NCI-H526 treated with DMSO at 0.1 percent for 48 hours (cell line): ENCODE results near the gene SND1.
A peak's percentile ranks its signal among the peaks of the same experiment; 100 is the strongest.

Source experiments
- DNase-seq: peaks from one replicate; lab custom pipeline; 2025; lab: John Stamatoyannopoulos, UW

Gene SND1

DNA sequence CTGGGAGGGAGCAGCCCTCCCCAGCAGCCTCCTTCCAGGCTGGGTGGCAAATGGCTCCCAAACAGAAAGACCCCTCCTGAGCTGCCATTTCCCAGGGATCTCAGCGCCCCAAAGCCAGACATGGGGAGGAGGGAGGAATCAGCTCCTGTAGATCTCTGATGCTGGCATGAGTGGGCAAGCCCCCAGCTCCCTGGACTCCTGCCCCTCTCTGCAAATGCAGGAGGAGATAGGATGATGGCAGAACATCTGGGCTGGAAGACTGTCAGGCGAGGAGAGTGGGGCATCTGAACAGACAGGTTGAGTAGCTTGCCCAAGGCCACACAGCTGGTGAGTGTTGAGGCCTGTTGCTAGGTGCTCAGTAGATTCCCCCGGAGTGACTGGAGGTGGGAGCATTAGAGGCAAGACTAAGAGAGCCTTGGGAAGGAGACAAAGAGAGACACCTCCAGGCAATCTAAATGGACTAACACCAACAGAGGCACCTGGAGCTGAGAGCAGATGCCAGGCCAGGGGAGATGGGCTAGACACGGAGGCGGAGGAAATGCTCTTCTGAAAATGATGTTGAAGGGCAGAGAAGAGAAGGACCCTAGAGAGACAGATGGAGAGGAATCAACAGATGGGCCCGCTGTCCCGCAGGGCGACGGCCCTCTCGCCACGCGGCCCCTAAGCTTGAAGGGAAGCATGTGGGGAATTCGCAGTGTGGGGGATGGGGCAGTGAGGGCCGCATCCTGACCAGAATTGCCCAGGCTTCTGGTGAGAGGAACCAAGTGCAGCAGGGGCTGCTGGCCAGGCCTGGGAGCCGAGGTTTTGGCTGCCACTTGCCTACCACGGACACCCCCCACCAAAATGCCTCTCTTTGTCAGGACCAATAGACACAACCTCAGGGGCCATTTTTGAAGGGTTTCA, 464.1 kb downstream of the SND1 start:
- DNase-seq: no peak

DNA sequence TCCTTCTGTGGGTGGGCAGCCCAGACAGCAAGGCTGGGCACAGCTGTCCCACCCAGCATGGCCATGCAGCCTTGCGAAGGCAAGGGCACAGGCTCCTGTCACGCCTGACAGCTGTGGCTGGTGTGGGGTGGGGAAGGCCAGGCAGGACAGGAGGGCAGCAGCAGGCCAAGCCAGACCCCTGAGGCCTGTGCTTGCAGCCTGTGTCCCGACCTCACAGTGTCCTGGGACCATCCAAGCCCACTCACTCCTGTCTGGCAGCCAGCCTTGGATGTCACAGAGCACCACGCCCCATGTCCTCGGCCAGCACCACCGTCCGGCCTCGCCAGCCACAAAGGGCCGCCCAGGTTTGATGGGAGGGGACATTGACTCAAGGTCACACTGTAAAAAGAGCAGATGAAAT, 464.7 kb downstream of the SND1 start:
- no peak for DNase-seq

DNA sequence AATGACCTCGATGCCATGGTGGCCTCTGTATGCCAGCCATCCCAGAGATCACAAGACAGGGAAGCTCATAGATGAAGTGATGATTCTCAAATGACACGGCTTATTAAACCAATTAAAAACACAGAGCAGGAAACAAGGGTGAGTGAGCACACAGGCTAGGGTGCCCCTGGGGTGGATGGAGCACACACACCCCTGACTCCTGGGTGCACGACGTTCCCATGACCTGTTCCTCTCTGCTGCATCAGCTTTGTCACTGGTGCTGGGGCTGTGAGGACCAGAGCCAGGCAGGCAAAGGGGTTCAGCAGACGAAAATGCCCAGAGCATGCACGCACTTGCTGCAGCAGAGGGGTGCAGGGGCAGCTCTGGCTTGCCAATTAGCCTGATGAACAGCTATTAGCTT, 465.7 kb downstream of the SND1 start:
- no peak for DNase-seq

DNA sequence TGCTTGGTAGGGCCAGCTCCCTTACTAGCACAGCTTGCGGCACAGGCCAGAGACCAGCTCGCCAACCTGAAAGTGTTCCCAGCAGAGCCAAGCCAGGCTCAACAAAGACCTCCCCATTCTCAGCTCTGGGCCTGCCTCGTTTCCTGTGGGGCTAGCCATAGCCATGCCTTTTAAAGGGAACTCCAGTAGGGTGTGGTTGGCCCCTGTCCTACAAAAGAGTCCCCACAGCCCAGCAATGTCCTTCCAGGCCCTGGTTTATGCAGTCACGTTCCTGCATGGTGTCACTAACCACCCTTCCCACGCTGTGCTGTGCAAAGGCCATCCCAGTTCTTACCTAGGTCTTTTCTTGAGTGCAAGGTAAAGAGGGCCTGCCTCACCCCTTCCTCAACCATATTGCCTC, 467.0 kb downstream of the SND1 start:
- no peak for DNase-seq

DNA sequence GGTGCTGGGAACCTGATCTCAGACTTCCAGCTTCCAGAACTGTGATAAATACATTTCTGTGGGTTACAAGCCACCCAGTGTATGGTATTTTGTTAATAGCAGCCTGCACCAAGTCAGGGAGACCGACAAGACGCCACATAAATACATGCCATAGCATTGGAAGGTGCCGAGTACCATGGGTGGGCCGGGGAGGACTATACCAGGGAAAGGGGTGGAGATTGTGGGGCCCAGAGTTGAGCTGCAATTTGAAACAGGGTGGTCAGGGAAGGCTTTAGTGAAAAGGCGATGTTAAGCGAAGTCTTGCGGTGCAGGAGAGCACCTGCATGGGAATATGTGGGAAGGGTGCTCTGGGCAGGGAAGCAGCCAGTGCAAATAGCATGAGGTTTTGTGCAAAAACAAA, 468.1 kb downstream of the SND1 start:
- no peak for DNase-seq

DNA sequence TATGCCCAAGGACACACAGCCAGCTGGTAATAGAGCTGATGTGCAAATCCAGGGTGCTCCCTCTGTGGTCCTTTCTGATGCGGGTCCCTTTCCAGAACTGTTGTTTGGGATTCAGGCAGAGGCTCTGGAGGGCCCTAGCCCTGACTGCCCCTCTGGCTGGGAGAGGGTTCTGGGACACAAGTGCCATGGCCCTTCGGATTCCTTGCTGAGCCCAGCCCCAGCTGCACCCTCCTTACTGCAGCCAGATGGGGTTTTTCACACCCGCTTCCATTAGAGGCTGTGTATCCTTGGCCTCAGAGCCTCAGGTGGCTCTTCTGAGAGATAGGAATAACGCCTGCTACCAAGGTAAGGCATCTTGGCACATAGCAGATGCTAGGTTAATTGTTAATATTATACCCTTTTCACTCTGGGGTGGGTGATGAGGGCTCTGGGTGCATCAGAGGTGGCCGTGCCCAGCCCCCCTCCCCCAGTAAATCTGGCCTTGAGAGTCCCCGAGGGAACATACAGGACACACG, 469.0 kb downstream of the SND1 start:
- no peak for DNase-seq

DNA sequence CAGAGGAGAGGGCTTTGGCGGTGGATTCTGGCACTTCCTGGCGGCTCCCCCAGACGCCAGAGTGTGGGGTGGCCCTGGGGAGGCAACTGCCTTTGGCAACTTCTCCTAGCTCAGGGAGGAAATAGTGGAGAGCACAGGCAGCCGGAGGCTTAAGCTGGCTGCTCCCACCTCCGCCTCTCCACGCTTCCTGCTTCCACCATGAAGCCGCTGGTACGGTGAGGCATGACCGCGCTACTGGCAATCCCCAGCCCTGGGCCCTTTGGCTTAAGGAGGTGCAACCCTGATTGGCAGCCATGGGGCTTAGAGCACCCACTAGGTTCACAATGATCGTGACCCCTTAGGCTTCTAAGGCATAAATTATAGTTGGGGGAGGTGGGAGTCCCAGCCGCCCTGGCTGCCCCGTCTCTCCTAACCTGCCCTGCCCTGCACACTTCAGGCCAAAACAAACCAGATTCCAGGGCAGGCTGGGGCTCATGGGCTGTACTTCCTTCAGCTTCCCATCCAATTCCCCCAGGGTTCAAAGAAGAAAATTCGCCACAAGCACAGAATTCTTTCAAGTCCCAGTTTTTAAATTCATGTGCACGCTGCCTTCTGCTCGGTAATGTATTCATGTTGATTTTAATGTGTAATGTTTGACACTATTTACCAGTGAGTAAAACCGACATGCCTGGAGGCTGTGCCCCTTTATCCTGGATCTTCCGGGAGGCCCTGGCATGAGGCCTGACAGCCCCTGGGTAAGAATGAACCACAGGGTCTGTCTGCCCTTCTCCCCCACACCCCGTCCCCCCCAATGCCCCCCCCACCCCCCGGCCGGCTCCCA, 469.9 kb downstream of the SND1 start:
- no peak for DNase-seq

DNA sequence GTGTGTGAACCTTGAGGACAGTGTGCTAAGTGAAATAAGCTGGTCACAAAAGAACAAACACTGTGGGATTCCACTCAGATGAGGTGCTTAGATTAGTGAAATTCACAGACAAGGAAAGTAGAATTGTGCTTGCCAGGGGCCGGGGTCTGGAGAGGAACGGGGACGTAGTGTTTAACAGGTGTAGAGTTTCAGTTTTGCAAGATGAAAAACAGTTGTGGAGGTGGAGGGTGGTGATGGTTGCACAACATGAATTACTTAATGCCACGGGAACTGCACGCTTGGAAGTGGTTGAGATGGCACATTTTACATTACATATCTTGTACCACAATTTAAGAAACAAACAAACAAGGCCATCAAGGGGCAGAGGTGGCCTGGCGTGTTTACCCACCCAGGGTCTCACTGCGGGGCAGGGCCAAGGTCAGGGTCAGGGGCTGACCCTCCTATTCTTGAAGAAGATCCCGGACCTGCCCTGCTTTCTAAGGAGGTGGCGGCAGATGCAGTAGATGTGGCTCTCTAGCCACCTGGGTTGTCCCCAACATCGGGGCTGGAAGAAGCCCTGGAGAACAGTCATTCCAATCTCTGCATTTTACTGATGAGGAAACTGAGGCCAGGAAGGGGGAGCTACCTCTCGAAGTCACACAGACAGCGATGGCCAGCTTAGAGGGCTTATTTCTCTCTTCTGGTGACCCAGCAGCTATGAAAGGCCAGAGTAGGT, 470.7 kb downstream of the SND1 start:
- peak; percentile 11 for DNase-seq

DNA sequence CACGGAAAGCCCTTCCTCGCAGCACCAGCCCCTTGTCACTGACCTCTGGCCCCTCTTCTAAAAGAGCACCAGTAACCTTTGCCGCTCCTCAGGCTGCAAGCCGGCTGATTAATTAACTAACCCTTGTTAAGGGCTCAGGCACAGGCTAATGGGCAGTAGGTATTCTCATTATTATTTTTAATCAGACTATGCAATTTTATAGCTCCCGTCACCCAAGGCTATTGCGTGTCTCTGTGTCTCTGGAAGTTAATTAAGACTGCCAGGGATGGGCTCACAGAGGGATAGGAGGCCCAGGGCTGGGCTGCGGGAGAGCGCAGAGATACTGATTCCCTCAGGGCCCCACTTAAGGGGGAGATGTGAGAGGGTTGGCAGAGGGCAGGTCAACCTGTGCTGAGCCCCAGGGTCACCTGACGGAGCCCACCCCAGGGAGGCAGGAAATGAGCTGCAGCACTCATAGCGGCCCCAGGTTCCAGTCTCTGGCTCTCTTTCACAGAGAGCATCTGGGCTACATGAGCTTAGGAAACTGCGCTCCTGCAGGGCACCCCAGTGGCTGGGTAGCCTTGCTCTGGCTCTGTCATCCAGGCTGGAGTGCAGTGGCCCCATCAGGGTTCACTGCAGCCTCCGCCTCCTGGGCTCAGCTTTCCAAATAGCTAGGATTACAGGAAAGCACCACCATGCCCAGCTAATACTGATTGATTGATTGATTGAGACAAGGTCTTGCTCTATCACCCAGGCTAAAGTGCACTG, 471.5 kb downstream of the SND1 start:
- no peak for DNase-seq

DNA sequence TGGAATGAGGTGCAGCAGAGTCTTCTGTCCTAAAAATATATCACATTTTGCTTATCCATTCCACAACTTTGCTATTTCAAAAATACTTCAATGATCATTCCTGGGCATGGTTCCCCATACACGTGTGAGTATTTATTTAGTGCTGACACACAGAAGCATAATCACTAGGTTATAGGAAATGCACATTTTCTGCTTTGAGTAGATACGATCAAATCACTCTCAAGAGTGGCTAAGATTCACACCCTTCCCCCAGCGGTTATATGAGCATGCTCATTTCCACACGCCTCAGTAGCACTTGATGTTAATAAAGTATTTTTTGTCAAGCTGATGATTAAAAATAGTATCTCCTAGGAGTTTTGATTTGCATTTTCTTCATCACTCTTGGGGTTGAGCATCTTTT, 472.8 kb downstream of the SND1 start:
- no peak for DNase-seq

DNA sequence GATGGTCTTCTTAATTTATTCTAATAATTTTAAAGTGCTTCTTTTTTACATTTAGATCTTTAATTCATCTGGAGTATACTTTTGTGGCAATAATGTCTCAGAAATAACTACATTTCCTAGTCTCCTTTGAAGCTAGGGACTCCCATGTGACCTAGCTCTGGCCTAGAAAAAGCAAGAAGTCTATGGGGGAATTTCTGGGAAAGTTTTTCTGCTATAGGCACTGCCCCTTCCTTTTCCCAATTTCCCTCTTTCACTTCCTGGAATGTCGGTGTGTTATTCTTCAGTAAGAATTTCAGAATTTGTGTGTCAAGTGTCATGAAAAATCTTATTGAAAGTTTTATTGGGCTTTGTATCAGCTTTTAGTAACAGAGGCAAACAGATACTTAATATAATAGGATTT, 473.8 kb downstream of the SND1 start:
- no peak for DNase-seq

DNA sequence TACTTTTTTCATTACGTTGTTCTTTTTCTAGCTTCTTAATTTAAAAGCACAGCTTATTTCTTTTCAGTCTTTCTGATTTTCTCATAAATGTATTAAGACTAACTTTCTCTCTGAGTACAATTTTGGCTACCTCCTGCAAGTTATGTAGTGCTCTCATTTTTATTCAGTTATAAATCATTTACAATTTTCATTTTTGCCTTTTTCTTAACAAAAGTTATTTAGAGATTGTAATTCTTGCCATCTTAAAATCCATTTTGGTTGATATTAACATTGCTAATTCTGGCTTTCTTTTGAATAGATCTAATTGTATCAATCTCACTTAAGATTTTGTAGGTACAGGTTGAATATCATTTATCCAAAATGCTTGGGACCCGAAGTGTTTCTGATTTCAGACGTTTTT, 476.4 kb downstream of the SND1 start:
- DNase-seq: no peak

DNA sequence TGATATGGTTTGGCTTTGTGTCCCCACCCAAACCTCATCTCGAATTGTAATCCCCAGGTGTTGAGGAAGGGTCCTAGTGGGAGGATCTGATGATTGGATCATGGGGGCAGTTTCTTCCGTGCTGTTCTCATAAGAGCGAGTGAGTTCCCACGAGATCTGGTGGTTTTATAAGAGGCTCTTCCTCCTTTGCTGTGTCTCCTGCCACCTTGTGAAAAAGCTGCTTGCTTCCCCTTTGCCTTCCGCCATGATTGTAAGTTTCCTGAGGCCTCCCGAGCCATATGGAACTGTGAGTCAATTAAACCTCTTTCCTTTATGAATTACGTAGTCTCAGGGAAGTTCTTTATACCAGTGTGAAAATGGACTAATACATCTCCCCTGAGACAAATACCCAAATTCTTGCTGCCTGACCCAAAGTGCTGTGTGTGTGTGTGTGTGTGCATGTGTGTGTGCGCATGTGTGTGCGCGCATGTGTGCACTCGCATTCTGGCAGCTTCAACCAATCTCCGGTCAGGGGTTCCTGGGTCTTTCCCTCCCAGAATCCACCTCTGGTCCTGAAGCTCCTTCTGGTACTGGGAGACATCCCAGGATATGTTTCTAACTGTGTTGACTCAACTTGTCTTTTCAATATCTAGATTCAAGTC, 477.4 kb downstream of the SND1 start:
- DNase-seq: no peak

DNA sequence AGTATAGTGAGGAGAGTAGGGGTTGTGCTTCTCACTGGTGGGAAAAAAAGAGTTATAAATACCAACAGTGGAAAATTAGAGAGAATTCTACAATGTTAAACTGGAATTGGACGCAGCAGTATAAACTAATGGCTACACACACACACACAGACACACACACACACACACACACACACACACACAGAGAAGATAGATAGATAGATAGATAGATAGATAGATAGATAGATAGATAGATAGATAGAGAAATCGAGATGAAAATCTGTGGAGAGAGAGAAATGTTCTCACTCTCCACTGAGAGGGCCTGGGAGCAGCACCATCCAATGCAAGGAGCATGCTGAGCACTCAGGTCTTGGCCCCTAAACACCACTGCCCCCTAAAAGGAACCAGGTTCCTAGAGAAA, 479.1 kb downstream of the SND1 start:
- no peak for DNase-seq

DNA sequence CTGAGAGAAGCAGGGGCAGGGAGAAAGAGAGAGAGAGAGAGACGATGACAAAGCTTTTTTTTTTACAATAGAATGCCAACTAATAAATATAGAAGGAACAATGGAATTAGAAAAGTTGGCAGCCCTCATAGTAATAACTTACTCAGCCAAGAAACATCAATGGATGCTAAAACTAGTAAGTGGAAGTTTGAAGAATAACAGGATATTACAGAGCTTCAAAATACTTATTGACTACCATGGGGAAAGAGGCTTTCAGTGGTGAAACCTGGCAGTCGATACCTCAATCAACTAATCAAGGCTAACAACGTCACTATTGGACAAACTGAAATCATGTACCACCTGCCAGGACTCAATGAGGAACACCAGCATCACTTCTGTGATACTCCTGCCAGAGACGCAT, 479.7 kb downstream of the SND1 start:
- no peak for DNase-seq

DNA sequence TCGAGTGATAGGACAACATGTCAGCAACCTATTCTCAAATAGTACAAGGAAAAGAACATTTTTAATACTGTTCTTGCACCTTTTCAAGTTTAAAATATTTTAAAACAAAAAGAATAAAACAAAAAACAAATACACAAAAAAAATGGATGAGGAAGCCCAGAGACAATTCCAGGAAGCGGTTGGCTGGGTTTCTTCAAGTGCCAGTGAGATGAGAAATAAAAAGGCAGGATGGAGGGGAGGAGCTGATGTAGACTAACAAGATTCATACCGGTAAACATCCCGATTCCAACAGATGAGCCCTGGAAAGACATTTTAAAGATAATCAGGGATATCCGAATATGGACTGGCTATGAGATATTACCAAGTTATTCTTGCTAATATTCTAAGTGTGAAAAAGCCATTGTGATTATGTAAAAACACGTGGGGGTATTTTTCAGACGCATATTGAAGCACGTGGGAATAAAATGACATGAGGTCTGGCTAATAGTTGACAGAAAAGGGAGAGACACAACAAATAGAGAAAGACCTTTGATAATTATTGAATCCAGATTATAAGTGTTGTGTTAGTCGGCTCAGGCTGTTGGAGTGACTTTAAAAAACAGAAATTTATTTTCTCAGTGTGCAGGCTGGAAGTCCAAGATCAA, 480.6 kb downstream of the SND1 start:
- no peak for DNase-seq

DNA sequence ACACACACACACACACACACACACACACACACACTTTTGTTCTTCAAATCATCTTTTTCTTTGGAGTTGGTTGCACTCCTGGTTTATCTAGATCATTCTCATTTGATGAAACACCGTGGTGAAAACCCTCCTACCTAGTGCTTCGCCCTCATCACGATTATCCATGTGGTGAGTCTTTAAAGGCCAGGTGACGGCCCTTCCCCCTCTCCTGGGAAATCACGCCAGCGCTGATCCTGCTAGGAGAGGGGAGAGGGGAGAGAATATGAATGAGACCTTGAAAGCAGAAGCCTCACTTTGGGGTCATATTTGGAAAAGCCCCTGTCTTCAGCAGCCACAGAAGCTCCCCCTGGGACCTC, 483.1 kb downstream of the SND1 start:
- DNase-seq: peak; percentile 34

DNA sequence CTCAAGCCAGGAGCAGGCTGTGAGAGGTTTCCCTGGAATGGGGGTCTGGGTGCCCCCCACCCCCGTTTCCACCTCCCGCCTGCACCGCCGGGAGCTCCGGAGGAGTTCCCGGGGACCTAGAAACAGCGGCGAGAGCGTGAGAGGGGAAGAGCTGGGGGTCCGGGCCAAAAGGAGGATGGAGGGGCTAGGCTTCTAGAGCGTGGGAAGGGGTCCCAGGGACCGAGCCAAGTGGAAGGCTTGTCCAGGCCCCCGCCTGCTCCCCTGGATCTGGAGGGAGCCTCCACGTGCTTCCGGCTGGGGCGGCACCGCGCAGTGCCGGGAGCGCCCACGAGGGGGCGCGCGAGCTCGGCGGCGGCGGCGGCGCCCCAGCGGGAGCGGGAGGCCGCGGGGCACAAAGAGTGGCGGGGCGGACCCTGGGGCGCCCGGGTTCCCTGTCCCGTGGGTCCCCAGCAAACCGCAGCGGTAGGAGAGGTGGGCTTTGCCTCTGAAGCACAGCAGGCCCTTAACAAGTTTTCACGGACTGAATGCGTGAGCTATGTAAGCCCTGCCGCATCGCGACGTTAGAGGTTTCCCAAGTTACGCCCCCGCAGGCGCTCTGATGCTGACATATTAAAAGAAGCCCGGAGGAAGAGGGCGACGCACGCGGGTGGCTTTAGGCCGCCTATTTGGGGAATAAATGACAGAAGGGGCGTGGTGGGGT, 483.7 kb downstream of the SND1 start:
- peak; percentile 55 for DNase-seq

DNA sequence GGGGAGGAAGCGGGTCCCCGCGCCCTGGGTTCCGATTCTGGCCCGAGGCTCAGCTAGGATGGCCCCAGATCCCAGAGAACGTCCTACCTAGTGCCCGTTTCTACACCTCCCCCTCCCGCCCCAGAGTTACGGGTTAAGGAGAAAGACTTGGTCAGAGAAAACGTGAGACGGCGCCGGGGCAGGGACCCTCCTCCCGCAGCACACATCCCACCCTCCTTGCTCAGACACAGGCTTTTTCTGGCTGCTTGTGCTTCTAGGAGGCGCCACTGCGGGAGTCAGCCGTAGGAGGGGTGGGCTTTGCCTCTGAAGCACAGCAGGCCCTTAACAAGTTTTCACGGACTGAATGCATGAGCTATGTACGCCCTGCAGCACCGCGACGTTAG, 484.2 kb downstream of the SND1 start:
- DNase-seq: no peak

DNA sequence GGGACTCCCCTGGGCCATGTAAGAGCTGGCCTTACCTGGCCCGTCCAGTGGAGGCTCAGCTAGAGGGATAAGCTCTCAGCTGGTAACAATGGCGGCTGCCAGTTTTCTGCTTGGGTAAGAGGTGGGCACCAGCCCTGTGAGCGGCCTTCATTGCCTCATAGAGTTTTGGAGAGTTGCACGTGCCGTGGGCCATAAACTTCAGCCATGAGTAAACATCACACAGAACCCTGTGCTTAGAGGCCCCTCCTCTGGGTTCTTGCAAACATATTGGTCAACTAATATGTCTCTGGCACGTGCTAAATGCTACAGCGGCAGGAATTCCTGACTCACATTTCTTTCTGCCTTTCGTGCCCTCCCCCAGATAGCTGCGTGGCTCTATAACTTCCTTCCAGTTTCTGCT, 485.2 kb downstream of the SND1 start:
- DNase-seq: no peak
